ENCODE data around the gene GUK1.

DNA sequence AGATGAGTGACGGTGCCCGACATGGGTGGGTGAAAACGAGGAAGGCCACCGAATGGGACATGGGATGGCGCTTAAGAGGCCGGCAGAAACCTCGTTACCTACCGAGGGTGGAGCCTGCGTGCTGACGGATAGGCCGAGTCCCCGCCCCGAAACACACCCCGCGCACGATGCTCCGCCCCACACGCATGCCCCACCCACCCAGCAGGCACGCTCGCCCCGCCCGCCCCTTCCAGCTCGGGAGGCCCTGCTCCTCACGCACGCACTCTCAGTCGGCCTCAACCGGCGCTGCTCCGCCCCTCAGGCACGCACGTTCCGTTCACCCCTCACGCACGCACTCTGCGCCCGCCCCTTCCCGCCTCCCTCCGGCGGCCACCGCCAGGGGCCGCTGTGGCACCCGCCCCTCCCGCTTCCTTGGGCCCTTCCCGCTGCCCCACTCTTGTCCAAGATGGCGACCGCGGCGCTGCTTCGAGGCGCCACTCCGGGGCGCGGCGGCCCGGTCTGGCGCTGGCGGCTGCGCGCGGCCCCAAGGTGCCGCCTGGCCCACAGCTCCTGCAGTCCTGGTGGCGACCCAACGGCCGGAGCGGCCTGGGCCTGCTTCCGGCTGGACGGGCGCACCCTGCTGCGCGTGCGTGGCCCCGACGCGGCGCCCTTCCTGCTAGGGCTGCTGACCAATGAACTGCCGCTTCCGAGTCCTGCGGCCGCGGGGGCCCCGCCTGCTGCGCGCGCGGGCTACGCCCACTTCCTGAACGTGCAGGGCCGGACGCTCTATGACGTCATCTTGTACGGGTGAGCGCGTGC, 25.5 kb downstream of the GUK1 start, which contains the start of gene IBA57:
- peak in 3 of 4 experiments; percentile 91 to 96 (median 95) for TF ChIP-seq CTCF (IDR thresholded peaks at IDR 0.05)
- TF ChIP-seq POLR2AphosphoS5 (IDR thresholded peaks at IDR 0.05) = peak; percentile 80

Data from gastroesophageal sphincter (tissue), 3 donors.